Gastrocnemius medialis (tissue), 4 donors: ENCODE results near the gene NFKB2. TPM values are rescaled to one million over a fixed set of nuclear protein-coding genes. Genes with fewer than 3 reads are reported as not detected.

Experiments
- ATAC-seq, 2 donors: fragments of 150-250 bp; one replicate each; pipeline ENCODE4 v1.9.1; 2016
- DNase-seq, 2 donors: peaks; one replicate each; pipeline ENCODE4 v3.0.0-alpha.2; 2019
- H3K27ac ChIP-seq, 4 donors: fragments of 200-600 bp; sonication (generic); 1 replicate in 1 of 4; 2 replicates in 3 of 4; pipeline ENCODE4 v1.5.1; 2016 to 2018; ENCODE audit warnings: mild to moderate bottlenecking in 2 of 4, moderate library complexity in 1 of 4
- H3K27me3 ChIP-seq, 3 donors: fragments of 200-600 bp; sonication (generic) in 2 of 3; 1 replicate in 1 of 3; 2 replicates in 2 of 3; pipeline versions ENCODE4 v1.5.1 to v1.6.0; 2016 to 2019; ENCODE audit warnings: mild to moderate bottlenecking in 1 of 3, moderate library complexity in 1 of 3
- H3K36me3 ChIP-seq, 2 donors: fragments of 200-600 bp; sonication (generic) in 1 of 2; one replicate each; pipeline ENCODE4 v1.5.1; 2017 to 2018
- H3K4me1 ChIP-seq, 2 donors: fragments of 200-600 bp; sonication (generic) in 1 of 2; one replicate each; pipeline ENCODE4 v1.5.1; 2016 to 2017; ENCODE audit warnings: mild to moderate bottlenecking in 2 of 2
- H3K4me3 ChIP-seq, 4 donors: fragments of 200-600 bp; sonication (generic) in 3 of 4; 1 replicate in 1 of 4; 2 replicates in 3 of 4; pipeline ENCODE4 v1.5.1; 2016 to 2019; ENCODE audit warnings: mild to moderate bottlenecking in 2 of 4
- H3K9me3 ChIP-seq, 3 donors: fragments of 200-600 bp; sonication (generic) in 2 of 3; 1 replicate in 1 of 3; 2 replicates in 2 of 3; pipeline ENCODE4 v1.5.1; 2016 to 2019
- POLR2A ChIP-seq, 2 donors: fragments of 450-650 bp; IDR thresholded peaks; one replicate each; pipeline ENCODE4 v1.6.1; 2017; ENCODE audit warnings: antibody characterized with exemption in 2 of 2, mild to moderate bottlenecking in 2 of 2, moderate library complexity in 2 of 2
- in situ Hi-C, 4 donors: fragments of 200-750 bp; cut with MboI; loops; one replicate each; pipeline versions ENCODE4 v1.15.0 to v1.8.0; 2017; ENCODE audit warnings: low sequenced_read_pairs in 4 of 4
- intact Hi-C: fragments of 100-400 bp; cut with DNase I; formaldehyde crosslinking; loops from one replicate; pipeline ENCODE4 v1.15.1; 2023; ENCODE audit warnings: low total_unique reads
- total RNA-seq, 4 donors: library from RNA; depleted of rRNA; stranded (reverse); fragments of >200 nt; gene quantifications; one replicate each; pipeline versions ENCODE4 v1.1.0 to v1.2.3, GENCODE V29; 2016
- TF ChIP-seq, protein P1 (sequence below), 5 experiments: fragments of 450-650 bp in 3 of 5; fragments of 200-600 bp in 2 of 5; sonication (generic) in 2 of 5; IDR thresholded peaks in 4 of 5; conservative IDR thresholded peaks in 1 of 5; 1 replicate in 4 of 5; 2 replicates in 1 of 5; pipeline ENCODE4 v1.5.1; 2016 to 2019; ENCODE audit warnings: antibody characterized with exemption in 5 of 5, mild to moderate bottlenecking in 3 of 5, moderate library complexity in 3 of 5

NFKB2 gene
- total RNA-seq, 4 donors from 2014 or later: 8.6 to 17.3 (median 12.8) TPM

DNA sequence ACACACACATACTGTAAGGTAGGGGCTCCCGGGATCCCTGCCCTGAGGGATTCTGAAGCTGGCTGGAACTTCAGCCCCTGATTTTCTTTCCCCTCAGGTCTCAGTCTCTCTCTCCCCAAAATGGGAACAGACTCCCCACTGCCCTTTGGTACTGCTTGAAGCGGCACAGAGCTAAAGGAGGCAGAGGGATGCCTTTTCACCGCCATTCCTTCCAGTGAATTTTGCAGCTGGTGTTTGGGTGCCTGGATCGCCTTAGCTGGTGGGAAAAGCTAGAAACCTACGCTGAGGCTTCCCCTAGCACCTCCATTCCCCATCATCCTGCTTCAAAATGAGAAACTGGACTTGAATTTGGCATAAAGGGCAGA lies 39.6 kb downstream of the NFKB2 start:
- Histone ChIP-seq H3K27ac (no peak overlapping the region), H3K4me3 (no peak overlapping the region), H3K4me1 (peaks cover 6 to 12% of the 10 kb centered on the region in 2 donors), H3K36me3 (no peaks in the 10 kb centered on the region), H3K27me3 (peaks cover 6 to 11% (median 9%) of the 10 kb centered on the region in 3 donors), H3K9me3 (no peaks in the 10 kb centered on the region)
- DNase-seq (no peak), ATAC-seq (no peak)
- TF ChIP-seq, protein P1, sequence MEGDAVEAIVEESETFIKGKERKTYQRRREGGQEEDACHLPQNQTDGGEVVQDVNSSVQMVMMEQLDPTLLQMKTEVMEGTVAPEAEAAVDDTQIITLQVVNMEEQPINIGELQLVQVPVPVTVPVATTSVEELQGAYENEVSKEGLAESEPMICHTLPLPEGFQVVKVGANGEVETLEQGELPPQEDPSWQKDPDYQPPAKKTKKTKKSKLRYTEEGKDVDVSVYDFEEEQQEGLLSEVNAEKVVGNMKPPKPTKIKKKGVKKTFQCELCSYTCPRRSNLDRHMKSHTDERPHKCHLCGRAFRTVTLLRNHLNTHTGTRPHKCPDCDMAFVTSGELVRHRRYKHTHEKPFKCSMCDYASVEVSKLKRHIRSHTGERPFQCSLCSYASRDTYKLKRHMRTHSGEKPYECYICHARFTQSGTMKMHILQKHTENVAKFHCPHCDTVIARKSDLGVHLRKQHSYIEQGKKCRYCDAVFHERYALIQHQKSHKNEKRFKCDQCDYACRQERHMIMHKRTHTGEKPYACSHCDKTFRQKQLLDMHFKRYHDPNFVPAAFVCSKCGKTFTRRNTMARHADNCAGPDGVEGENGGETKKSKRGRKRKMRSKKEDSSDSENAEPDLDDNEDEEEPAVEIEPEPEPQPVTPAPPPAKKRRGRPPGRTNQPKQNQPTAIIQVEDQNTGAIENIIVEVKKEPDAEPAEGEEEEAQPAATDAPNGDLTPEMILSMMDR (IDR thresholded peaks at IDR 0.05 in 4 of 5, conservative IDR thresholded peaks at IDR 0.05 in 1 of 5): no peak
- in situ Hi-C loops (no loop called here), intact Hi-C loops (no loop called here)

DNA sequence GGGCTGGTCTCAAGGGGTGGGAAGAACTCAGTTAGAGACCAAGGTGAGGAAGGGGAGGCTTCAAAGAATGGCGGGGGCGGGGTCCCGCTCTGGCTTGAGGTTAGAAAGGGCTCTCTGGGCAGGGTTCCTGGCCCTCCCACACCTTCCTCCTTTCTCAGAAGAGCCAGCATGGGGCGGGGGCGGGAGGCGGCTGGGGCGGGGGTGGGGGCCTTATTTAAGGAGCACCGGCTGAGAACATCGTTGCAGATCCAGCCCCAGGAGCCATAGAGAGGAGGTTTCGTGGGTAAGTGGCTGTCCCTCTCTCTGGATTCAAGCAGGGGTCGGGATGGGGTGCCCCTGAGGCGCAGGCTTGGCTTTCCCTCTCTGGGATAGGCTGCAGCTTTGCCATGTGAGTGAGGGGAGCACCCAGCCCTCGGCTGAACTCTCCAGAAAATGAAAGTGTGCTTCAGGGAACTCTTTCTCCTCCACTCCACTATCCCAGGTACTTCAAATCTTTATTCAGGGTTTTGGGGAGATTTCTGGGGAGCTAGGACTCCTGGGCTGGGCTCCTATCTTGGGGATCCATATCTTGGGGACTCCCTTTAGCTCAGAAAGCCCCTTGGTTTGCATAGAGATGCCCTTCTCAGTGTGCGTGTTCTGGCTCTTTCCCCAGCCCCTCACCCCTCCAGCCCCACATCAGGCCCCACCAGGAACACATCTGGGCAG lies 40.2 kb downstream of the NFKB2 start:
- no peak for DNase-seq
- Histone ChIP-seq H3K27me3 (peaks cover 6 to 11% (median 9%) of the 10 kb centered on the region in 3 donors), H3K36me3 (no peaks in the 10 kb centered on the region), H3K27ac (no peak overlapping the region), H3K9me3 (no peaks in the 10 kb centered on the region), H3K4me3 (no peak overlapping the region), H3K4me1 (peaks cover 6 to 12% of the 10 kb centered on the region in 2 donors)
- intact Hi-C loops (no loop called here), in situ Hi-C loops (no loop called here)
- TF ChIP-seq, protein P1 (IDR thresholded peaks at IDR 0.05 in 4 of 5, conservative IDR thresholded peaks at IDR 0.05 in 1 of 5): no peak
- no peak for TF ChIP-seq POLR2A (IDR thresholded peaks at IDR 0.05)
- ATAC-seq: no peak

DNA sequence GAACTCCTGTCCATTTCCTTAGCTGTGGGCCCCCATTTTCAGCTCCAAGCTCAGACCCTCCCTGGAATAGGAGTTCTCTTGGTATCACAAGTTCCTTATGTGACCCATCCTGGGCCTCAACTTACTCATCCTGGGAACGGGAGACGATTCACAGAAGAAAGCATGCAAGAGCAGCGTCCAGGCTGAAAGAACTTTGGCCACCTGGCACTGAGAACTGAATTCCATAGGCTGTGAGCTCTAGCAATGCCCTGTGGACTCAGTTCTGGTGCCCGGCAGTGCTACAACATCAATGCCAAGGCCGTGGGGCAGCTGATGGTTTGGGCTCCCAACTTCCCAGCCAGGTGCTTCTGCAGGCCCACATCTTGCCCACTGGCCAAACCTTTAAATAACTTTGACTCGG lies 40.8 kb downstream of the NFKB2 start:
- Histone ChIP-seq H3K4me1 (peaks cover 6 to 8% of the 10 kb centered on the region in 2 donors), H3K9me3 (no peaks in the 10 kb centered on the region), H3K36me3 (no peaks in the 10 kb centered on the region), H3K27ac (no peak overlapping the region), H3K27me3 (peaks cover 6 to 11% (median 9%) of the 10 kb centered on the region in 3 donors), H3K4me3 (no peak overlapping the region)
- DNase-seq (no peak), ATAC-seq (no peak)
- no peak for TF ChIP-seq POLR2A (IDR thresholded peaks at IDR 0.05)
- TF ChIP-seq, protein P1 (IDR thresholded peaks at IDR 0.05 in 4 of 5, conservative IDR thresholded peaks at IDR 0.05 in 1 of 5): no peak
- in situ Hi-C loops: no loop called here
- intact Hi-C loops: no loop called here

DNA sequence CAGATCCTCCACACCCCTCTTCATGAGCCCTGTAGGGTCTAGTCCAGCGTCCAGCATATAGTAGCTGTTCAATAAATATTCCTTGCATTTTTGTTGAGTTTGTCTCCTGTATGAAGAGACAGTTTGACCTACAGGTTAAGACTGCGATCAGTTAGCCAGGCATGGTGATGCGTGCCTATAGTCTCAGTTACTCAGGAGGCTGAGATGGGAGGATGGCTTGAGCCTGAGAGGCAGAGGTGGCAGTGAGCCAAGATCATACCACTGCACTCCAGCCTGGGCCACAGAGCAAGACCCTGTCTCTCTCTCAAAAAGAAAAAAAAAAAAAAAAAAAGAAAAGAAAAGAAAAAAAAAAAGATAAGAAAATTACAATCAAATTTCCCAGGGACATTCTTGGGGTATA lies 42.0 kb downstream of the NFKB2 start:
- Histone ChIP-seq H3K36me3 (no peaks in the 10 kb centered on the region), H3K4me3 (no peak overlapping the region), H3K4me1 (no peaks in the 10 kb centered on the region), H3K27me3 (peaks cover 6 to 11% (median 9%) of the 10 kb centered on the region in 3 donors), H3K9me3 (no peaks in the 10 kb centered on the region), H3K27ac (no peak overlapping the region)
- ATAC-seq (no peak), DNase-seq (no peak)
- TF ChIP-seq, protein P1 (IDR thresholded peaks at IDR 0.05 in 4 of 5, conservative IDR thresholded peaks at IDR 0.05 in 1 of 5): no peak
- no peak for TF ChIP-seq POLR2A (IDR thresholded peaks at IDR 0.05)
- intact Hi-C loops (no loop called here), in situ Hi-C loops (no loop called here)

DNA sequence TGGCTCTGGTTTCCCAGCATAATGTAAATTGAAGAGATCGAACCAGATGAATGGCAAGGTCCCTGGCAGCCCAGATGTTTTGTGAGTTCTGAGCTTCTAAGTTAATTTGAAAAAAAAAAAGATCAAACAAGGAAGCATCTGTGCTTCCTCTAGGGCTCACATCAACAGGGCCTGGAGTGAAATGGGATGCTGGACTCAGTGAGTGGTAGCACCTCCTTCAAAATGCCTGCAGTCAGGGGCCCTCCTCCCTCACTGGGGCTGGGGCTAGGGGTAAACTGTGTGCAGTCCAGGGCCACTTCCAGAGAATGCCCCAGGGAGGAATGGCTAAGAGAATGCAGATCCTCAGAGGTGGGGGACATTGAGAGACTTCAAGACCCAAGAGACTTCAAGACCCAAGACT lies 42.9 kb downstream of the NFKB2 start:
- Histone ChIP-seq H3K4me1 (no peaks in the 10 kb centered on the region), H3K9me3 (no peaks in the 10 kb centered on the region), H3K27me3 (peaks cover 6 to 11% (median 9%) of the 10 kb centered on the region in 3 donors), H3K4me3 (no peak overlapping the region), H3K27ac (no peak overlapping the region), H3K36me3 (no peaks in the 10 kb centered on the region)
- intact Hi-C loops: no loop called here
- ATAC-seq (no peak), DNase-seq (no peak)
- in situ Hi-C loops: no loop called here
- TF ChIP-seq POLR2A (IDR thresholded peaks at IDR 0.05): no peak
- TF ChIP-seq, protein P1 (IDR thresholded peaks at IDR 0.05 in 4 of 5, conservative IDR thresholded peaks at IDR 0.05 in 1 of 5): no peak
